HG02852 (cell line): ENCODE measurements around the gene SMARCC1.
A peak's percentile ranks its signal among the peaks of the same experiment; 100 is the strongest.
"Not testable (repeated sequence)": the region's sequence is repeated elsewhere in the genome, so short reads cannot be mapped to it uniquely, and the experiment has no call there.

Experiments used
- ATAC-seq: cut with Tn5 transposase; IDR thresholded peaks from one replicate; pipeline ENCODE4 v1.9.1; 2021; ENCODE audit warnings: mild to moderate bottlenecking, moderate library complexity; ENCODE audit not compliant: unreplicated experiment

SMARCC1 gene

DNA sequence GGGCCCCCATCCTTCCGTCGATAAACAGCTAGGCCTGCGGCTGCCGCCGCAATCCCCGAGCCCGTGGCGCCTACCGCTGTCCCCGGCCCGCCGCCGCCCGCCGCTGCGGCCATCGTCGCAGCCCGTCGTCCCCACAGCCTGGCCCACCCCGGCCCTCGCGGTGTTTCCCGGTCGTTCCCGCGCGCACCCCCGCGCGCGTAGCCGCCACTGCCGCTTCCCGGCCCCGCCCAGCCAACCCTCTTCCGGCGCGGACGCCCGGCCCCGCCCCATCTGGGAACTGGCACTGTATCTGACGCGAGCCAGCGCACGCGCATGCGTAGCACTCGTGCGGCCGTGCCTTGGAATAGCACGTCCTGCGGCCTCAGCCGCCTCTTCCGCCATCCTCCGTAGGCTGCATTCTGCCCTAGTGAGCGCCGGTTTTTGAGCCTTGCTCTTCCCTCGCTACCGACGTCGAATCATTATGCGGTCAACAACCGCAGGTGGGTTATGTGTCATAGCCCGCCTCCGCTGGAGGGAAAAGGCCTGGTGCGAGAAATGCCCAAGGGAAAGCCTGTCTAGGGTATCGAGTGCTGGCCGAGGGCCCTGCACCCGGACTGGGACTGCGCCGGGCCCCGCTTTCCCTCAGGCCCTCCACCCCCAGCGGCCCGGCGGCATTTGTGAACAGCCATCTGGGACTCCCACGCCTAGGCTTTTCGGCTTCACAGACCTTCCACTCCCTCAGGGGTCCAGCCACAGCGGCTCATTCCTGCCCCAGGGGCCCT lies at the start of gene SMARCC1:
Gene SMARCC1 (minus strand): TSS at position 209 of the 761 bp plus-strand sequence. CDS start 96 bp downstream, at position 113.
- ATAC-seq, result peak; percentile 82

DNA sequence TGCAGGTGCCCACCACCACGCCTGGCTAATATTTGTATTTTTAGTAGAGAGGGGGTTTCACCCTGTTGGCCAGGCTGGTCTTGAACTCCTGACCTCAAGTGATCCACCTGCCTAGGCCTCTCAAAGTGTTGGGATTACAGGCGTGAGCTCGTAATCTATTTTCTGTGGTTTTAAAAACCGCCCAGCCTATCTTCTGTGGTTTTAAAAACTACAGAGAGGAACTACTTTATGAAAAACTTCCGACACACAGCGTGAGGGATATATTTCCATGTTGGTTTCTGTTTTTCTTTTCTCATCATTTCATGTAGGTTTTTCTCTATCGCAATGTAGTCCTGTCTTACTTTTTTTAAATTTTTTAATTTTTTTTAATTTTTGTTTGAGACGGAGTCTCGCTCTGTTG lies 47.8 kb upstream of the SMARCC1 start:
- ATAC-seq, result not testable (repeated sequence)

DNA sequence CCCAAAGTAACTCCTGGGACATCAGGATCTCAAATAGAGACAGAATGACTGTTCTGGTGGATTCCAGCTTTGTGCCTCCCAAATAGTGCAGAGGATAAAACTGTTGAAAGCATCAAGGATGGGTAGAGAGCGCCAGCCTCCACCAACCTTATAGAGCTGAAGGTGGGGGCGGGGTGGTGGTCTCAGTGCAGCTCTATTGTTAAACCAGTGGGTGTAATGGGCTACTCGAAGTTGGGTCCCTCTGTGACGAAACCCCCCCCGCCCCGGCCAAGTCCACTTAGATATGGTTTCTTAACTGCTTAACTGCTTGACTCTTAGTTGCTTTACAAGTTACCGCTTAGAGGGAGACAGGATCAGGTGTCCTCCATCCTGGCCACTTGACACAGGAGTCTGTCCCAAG lies 43.9 kb upstream of the SMARCC1 start:
- ATAC-seq, result no peak

DNA sequence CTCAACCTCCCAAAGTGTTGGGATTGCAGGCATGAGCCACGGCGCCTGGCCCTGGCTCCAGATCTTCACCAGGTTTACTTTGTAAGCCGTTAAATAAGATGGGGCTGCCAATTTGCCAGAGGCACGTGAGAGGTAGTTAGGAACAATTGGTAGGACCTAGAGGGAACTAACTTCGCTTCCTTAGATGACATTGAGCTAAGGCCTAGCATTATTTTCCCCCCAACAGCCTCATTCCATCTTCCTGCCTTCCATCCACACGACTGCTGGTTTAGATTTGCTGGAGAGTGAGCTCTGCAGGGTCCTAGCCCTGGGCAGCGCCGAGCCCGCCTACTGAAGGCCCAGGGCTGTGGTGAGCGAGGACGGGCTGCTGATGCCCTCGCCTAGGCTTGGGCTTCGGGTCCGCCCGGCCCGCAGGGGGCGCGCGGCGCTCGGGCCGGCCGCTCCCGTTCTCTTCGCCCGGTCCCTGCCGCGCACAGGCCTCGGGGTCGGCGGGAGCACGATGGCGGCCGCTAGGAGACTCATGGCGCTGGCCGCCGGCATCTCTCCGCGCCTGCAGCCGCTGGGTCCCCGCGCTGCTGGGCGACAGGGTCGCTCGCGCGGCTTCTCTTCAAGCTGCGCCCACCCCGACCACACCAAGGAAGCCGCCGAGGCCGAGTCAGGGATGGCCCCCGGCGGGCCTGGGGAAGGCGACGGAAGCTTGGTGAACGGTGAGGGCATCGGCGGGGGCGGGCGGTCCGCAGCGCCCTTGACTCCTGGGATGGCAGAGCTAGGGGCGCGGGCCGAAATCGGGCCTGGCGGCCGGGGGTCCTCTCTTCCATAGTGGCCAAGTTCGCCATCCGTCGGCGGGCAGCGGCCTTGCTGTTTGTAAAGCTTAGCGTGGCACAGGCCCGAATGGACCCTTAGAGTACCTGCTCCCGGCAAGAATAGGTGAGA lies 43.1 kb upstream of the SMARCC1 start:
- ATAC-seq, result peak; percentile 90

DNA sequence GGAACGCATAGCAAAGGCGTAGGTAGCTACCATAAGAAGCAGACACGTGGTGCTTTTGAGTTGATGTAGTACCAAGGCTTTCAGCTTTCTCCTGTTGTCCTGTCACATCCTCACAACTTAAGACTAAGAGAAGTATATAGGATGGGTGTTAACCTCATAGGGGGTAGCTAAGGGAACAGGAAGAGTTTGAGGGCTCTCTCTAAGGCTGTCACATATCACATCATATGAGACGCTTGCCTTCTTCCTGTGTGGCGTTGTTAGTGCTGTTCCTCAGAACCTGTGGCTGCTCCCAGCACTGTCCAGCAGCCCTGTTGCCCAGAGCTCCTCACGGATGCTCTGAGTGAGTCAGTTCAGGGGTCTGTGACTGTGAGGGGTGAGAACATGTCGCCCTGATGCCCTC lies 35.9 kb upstream of the SMARCC1 start:
- no peak for ATAC-seq

DNA sequence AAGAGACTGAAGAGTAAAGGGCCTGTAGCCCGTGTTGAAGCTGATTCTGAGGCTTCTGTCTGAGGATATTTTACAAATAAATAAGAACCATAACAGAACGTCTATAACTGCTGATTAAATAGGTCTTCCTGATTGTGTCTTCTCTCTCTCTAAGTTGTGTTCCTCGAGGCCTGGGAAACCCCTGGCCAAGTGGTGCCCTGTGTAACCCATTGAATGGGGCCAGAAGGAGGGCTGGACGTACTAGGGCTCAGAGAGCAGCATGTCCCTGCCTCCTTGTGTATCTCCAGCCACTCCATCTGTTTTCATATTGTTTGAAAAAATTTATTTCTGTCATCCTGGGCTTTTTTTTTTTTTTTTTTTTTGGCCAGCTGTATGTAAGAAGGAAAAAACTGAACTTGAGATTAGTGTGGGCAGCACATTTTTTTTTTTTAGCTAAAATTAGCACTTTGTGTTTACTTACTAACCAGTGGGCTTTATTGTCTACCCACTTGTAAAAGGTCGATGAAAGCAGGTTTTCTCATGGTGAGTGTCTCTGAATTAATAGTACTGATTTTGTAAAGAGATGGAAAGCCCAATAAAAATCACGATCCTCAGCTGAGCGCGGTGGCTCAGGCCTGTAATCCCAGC lies 32.0 kb upstream of the SMARCC1 start:
- no peak for ATAC-seq

DNA sequence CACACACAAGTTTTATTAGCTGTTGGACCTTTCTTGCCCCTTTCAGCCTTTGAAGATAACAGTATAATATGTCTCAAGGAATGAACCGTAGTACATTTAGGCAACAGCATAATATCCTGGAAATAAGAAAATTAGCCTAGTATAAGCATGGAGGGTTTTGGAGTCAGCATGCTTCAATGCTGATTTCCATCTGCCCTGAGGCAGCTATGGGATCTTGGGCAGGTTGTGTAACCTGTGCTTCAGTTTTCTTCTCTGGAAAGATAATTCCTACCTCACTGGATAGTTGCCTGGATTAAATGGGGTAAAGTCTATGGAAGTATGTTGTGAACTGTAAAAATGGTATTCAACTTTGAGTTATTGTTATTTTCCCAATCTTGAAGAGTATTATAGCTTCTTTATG lies 22.9 kb upstream of the SMARCC1 start:
- no peak for ATAC-seq

DNA sequence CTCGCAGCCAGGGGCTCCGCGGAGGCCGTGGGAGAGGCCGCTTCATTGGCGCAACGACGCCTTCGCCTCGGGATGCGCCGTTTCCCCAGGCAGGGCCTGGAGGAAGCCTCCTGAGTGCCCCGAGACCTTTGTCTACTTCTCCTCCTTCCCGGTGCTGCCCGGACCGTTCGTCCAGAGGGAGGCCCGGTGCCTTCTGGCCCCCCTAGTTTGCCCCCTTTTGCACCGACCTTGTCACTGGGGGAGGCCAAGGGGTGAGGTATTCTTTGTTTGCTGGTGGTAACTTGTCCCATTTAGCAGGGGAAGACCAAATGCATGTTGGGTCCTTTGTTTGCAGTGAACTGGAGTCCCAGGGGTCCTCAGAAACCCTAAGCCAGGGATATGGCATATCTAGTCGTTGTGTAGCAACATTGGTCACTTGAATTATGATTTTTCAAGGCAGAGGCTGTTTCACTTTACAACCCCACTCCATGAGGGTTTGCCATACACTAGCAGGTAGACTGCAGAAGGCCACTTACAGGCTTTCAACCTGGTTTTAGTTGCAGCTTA lies 21.9 kb upstream of the SMARCC1 start:
- no peak for ATAC-seq

DNA sequence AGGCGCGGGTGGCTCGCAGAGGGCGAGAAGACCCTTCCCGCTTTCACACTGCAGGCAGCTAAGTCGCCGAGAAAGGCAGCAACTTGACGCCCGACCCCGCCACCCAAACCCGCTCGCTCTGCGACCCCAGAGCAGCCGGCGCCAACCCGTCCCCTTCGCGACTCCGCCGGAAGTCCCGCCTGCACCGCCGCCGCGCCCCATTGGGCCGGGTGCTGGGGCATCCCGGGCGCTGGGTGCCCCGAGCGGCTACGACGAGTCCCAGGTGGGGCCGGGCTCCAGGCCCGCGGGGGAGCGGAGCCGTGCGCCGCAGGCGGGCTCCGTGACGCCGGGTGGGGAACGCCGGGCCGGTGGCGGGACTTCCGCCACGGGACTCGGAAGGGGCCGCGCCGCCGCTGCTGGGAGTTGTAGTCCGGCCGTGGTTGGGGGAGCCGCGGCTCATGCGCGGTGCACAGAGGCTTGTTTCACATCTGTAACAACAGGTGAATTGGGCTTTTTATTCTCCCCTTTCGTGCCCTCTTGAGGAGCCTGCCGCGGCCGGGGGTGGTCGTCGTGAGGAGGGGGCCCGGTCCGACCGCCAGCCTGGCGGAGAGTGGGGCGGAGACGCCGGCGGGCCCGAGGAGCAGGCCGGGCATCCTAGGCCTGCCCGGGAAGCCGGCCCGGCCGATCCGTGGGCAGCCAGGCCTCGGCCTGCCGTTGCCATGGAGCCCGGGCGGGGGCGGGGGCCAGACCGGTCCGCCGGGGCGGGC lies 21.2 kb upstream of the SMARCC1 start, which contains the start of gene DHX30:
Gene DHX30 (plus strand): TSS at position 405 of the 746 bp plus-strand sequence. CDS start 7,546 bp downstream, outside the sequence.
- peak; percentile 91 for ATAC-seq

DNA sequence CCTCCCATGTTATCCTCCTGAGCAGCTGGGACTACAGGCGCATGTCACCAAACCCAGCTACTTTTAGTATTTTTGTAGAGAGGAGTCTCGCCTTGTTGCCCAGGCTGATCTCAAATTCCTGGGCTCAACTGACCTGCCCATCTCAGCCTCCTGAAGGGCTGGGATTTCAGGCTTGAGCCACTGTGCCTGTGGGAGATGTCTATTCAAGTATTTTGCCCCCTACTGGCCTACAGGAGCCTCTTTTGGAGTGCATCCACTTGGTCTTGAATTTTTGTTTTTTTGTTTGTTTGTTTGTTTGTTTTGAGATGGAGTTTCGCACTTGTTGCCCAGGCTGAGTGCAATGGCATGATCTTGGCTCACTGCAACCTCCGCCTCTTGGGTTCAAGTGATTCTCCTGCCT lies 18.0 kb upstream of the SMARCC1 start:
- no peak for ATAC-seq

DNA sequence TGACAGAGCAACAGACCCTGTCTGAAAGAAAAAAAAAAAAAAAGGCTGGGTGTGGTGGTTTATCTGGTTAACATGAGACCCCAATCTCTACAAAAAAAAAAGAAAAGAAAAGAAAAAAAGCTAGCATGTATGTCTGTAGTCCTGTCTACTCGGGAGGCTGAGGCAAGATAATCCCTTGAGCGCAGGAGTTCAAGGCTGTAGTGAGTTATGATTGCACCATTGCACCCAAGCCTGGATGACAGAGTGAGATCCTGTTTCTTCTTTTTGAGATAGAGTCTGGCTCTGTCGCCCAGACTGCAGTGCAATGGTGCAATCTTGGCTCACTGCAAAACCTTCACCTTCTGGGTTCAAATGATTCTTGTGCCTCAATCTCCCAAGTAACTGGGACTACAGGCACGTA lies 12.9 kb upstream of the SMARCC1 start:
- ATAC-seq, result no peak

DNA sequence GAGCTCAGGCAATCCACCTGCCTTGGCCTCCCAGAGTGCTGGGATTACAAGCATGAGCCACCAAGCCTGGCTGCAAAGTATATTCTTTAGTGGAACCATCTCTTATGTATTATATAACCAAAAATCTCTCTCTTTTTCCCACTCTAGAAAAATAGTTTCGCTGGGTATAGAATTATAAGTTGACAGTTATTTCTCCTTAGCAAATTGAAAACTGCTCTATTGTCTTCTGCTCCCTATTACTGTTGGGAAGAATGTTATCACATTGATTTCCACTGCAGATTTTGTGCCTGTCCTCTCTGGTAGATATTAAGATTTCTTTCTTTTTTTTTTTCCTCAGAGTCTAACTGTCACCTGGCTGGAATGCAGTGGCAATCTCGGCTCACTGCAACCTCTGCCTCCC lies 11.0 kb upstream of the SMARCC1 start:
- no peak for ATAC-seq

DNA sequence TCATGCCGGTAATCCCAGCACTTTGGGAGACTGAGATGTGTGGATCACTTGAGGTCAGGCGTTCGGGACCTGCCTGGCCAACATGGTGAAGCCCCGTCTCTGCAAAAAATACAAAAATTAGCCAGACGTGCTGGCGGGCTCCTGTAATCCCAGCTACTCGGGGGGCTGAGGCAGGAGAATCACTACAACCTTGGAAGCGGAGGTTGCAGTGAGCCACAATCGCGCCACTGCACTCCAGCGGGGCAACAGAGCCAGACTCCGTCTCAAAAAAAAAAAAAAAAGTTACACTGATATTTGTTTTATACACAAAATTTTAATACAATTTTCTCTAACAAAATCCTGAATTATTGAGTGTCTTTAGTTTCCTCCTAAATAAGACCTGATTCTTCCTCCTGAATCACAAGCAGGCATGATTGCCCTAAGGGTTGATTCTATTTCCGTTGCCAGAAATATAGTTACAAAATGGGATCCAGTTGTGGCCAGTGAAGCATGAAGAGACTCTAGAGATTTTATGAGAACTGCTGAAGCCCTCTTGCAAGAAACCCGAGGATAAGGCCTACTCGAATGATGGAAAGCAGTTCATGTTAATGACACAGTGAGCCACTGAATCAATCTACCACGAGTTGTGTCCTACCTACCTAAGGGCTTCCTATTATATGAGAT lies 9.6 kb upstream of the SMARCC1 start:
- no peak for ATAC-seq

DNA sequence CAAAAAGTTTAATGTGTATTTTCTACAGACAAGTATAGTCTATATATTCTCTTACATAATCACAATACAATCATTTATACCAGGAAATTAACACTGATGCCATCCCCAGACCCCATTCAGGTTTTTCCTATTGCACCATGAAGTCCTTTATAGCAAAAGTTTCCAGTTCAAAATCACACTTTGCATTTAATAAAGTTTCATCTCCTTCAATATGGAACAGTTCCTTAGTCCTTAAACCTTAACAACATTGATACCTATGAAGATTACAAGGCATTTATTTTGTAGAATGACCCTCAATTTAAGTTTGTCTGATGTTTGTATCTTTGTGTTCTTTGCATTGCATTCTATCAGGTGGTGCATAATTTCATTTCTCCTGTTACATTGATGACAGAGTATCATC lies 2.0 kb upstream of the SMARCC1 start:
- no peak for ATAC-seq

DNA sequence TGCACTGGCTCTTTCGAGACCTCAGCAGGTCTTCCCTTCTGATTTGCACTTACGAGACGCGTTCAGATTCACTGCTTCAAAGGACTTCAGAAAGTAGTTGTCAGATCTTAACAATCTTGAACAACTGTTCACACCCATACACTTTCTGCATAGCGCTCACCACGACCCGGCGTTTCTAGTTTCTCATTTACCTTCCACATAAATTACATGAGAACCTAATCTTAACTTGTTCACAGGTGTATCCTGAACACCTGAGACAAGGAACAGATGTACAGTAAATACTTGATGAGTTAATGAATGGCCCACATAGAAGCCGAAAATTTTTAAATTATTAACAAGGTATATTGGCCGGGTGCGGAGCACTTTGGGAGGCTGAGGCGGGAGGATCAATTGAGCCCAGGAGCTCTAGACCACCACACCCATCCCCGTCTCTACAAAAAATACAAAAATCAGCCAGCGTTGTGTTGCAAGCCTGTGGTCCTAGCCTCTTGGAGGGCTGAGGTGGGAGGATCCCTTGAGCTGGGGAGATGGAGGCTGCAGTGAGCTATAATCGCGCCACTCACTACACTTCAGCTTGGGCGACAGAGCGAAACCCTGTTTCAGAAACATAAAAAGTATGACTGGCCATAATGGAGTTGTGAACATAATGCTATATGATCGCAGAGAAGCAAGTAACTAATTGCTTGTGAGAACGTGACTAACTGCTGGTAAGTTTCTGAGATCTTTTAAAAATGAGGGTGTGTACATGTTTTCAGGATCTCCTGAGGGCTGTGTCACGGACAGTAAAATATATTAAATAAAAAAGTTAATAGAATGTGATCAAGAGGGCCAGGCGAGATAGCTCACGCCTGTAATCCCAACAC lies 984 bp upstream of the SMARCC1 start:
- no peak for ATAC-seq

DNA sequence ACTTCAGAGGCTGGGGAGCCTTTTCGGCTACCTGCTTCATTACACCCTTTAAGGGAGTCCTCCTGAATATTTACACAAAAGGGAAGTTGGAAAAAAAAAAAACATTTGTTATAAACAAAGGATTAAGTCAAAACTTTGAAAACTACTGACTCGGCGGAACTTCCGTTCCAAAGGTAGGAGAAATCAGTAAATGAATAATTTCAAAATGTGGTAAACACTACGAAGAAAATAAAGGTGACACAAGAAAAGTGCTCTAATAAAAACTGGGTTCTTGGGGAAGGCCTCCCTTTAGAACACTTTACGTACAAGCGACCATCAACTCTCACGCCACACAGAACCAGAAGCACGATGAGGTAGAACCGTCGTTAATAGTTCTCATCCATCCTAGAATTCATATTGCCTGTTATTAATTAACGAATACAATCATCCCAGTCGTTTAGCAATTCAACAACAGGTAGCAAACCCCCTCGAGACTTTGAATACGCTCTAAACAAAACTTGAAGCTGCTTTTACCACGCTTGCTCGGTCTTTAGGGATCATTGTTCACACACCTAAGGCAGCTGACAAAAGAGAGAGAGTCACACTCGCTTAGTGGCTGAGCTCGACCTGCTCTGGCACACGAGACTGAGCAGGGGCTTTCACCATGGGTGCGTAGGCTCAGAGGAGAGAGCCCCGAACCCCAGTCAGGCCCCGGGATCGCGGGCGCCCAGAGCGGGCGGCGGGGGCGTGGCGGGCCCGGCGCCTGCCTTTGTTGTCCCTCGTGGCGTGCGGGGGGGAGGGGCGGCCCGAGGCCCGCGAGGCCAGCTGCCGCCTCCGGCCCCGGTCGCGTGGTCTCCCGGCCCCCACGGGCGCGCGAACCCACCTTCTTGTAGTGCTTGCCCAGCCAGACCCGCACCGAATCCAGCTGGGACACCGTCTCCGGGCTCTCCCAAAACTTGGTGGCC lies 680 bp downstream of the SMARCC1 start:
- ATAC-seq, result peak; percentile 29

DNA sequence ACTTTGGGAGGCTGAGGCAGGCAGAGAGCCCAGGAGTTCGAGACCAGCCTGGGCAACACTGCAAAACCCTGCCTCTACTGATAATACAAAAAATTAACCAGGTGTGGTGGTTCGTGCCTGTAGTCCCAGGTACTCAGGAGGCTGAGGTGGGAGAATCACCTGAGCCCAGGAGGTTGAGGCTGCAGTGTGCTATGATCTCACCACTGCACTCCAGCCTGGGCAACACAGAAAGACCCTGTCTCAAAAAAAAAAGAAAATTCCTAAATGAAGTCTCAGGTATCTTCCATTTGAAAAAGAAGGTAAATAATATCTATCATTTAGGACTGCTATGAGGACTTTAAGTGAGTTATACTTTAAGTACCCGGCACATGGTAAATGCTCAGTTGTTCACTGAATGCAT lies 2.9 kb downstream of the SMARCC1 start:
- ATAC-seq, result no peak

DNA sequence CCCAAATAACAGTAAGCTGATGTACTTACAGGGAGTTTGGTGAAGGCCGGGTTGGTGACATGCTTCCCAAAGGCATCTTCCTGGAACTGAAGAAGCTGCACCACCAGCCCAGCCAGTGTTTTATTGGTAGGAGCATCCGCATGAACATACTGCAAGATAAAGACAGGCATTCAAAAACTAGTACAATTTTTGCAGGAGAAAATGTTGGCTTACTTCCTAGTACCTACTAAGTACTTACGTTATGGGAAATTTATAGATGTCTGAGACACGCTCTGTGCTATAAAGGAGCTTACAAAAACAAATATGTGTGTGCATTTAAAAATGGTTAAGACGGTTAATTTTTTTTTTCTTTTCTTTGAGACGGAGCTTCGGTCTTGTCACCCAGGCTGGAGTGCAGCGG lies 8.9 kb downstream of the SMARCC1 start:
- ATAC-seq, result no peak
